Muscle layer of colon (tissue), 2 donors: Measurements from ENCODE around the gene PRKAB1.
"Not testable (repeated sequence)": the region's sequence is repeated elsewhere in the genome, so short reads cannot be mapped to it uniquely, and the experiment has no call there.

Source experiments
- H3K27ac ChIP-seq: one replicate; pipeline ENCODE4 v1.7.0; 2013; ENCODE audit warnings: low read depth, mild to moderate bottlenecking, low read length, moderate library complexity
- H3K27me3 ChIP-seq, 2 donors: one replicate each; pipeline ENCODE4 v1.7.0; 2013; ENCODE audit warnings: low read length in 2 of 2, mild to moderate bottlenecking in 2 of 2; ENCODE audit not compliant: insufficient read depth in 2 of 2, control insufficient read depth in 1 of 2
- H3K36me3 ChIP-seq: one replicate; pipeline ENCODE4 v1.7.0; 2013; ENCODE audit warnings: mild to moderate bottlenecking, low read length; ENCODE audit not compliant: insufficient read depth
- H3K4me1 ChIP-seq: one replicate; pipeline ENCODE4 v1.7.0; 2013; ENCODE audit warnings: mild to moderate bottlenecking, low read length; ENCODE audit not compliant: insufficient read depth
- H3K4me3 ChIP-seq, 2 donors: one replicate each; pipeline ENCODE4 v1.7.0; 2013; ENCODE audit warnings: low read length in 2 of 2, low read depth in 1 of 2, mild to moderate bottlenecking in 1 of 2, moderate library complexity in 1 of 2
- H3K9ac ChIP-seq: one replicate; pipeline ENCODE4 v1.7.0; 2013; ENCODE audit warnings: low read length
- H3K9me3 ChIP-seq: one replicate; pipeline ENCODE4 v1.7.0; 2013; ENCODE audit warnings: mild to moderate bottlenecking, low read length
- donor health status: abdominal sarcoma.
- donor health status: Adenocarcinoma of cecum.

The PRKAB1 gene

GRCh38 chr12:119700078-119700477 is 32.1 kb downstream of the PRKAB1 start:
- no peaks in the 10 kb centered on the region for H3K36me3 ChIP-seq
- H3K27me3 ChIP-seq = no peaks in the 10 kb centered on the region
- H3K4me1 ChIP-seq = no peaks in the 10 kb centered on the region
- H3K9me3 ChIP-seq = no peaks in the 10 kb centered on the region
- H3K4me3 ChIP-seq = no peak overlapping the region
- no peak overlapping the region for H3K27ac ChIP-seq
- no peak overlapping the region for H3K9ac ChIP-seq

- no peaks in the 10 kb centered on the region for H3K36me3 ChIP-seq
- H3K9ac ChIP-seq = no peak overlapping the region
- no peak overlapping the region for H3K27ac ChIP-seq
- no peaks in the 10 kb centered on the region for H3K9me3 ChIP-seq
- no peaks in the 10 kb centered on the region for H3K4me1 ChIP-seq
- no peak overlapping the region for H3K4me3 ChIP-seq
- no peaks in the 10 kb centered on the region for H3K27me3 ChIP-seq
Observed at GRCh38 chr12:119704065-119704747, 36.3 kb downstream of the PRKAB1 start.

- Histone ChIP-seq H3K27me3 (no peaks in the 10 kb centered on the region), H3K4me3 (no peak overlapping the region), H3K4me1 (no peaks in the 10 kb centered on the region), H3K27ac (no peak overlapping the region), H3K36me3 (no peaks in the 10 kb centered on the region), H3K9me3 (no peaks in the 10 kb centered on the region), H3K9ac (no peak overlapping the region)
Observed at GRCh38 chr12:119705182-119705581, 37.2 kb downstream of the PRKAB1 start.

- not testable (repeated sequence) for H3K27ac ChIP-seq, H3K4me3 ChIP-seq, H3K4me1 ChIP-seq, H3K36me3 ChIP-seq, H3K27me3 ChIP-seq, H3K9me3 ChIP-seq, H3K9ac ChIP-seq
Observed at GRCh38 chr12:119706427-119706826, 38.5 kb downstream of the PRKAB1 start.

GRCh38 chr12:119710374-119710964 is 42.5 kb downstream of the PRKAB1 start:
- Histone ChIP-seq H3K27me3 (no peaks in the 10 kb centered on the region), H3K4me3 (no peak overlapping the region), H3K9ac (no peak overlapping the region), H3K4me1 (no peaks in the 10 kb centered on the region), H3K9me3 (no peaks in the 10 kb centered on the region), H3K27ac (no peak overlapping the region), H3K36me3 (no peaks in the 10 kb centered on the region)

GRCh38 chr12:119710965-119711551 is 43.1 kb downstream of the PRKAB1 start:
- Histone ChIP-seq H3K36me3 (no peaks in the 10 kb centered on the region), H3K4me3 (no peak overlapping the region), H3K9ac (no peak overlapping the region), H3K9me3 (no peaks in the 10 kb centered on the region), H3K27me3 (no peaks in the 10 kb centered on the region), H3K4me1 (no peaks in the 10 kb centered on the region), H3K27ac (no peak overlapping the region)

GRCh38 chr12:119711693-119712092 is 43.8 kb downstream of the PRKAB1 start:
- H3K36me3 ChIP-seq = no peaks in the 10 kb centered on the region
- no peaks in the 10 kb centered on the region for H3K4me1 ChIP-seq
- H3K9me3 ChIP-seq = no peaks in the 10 kb centered on the region
- H3K27me3 ChIP-seq = no peaks in the 10 kb centered on the region
- H3K9ac ChIP-seq = no peak overlapping the region
- no peak overlapping the region for H3K4me3 ChIP-seq
- H3K27ac ChIP-seq = no peak overlapping the region

- no peaks in the 10 kb centered on the region for H3K36me3 ChIP-seq
Observed at GRCh38 chr12:119712721-119713120, 44.8 kb downstream of the PRKAB1 start.

GRCh38 chr12:119713551-119714031 is 45.7 kb downstream of the PRKAB1 start:
- H3K27me3 ChIP-seq = no peaks in the 10 kb centered on the region
- no peak overlapping the region for H3K27ac ChIP-seq
- no peaks in the 10 kb centered on the region for H3K9me3 ChIP-seq
- H3K4me3 ChIP-seq = no peak overlapping the region
- H3K4me1 ChIP-seq = no peaks in the 10 kb centered on the region
- H3K9ac ChIP-seq = no peak overlapping the region
- no peaks in the 10 kb centered on the region for H3K36me3 ChIP-seq

More at GRCh38 chr12:119712721-119713120, 44.8 kb downstream of the PRKAB1 start:
- no peaks in the 10 kb centered on the region for H3K9me3 ChIP-seq
- H3K9ac ChIP-seq = no peak overlapping the region
- no peaks in the 10 kb centered on the region for H3K4me1 ChIP-seq
- no peak overlapping the region for H3K4me3 ChIP-seq
- no peaks in the 10 kb centered on the region for H3K27me3 ChIP-seq
- no peak overlapping the region for H3K27ac ChIP-seq

GRCh38 chr12:119714614-119715267 is 46.8 kb downstream of the PRKAB1 start:
- no peaks in the 10 kb centered on the region for H3K4me1 ChIP-seq
- no peaks in the 10 kb centered on the region for H3K27me3 ChIP-seq
- H3K36me3 ChIP-seq = no peaks in the 10 kb centered on the region
- H3K4me3 ChIP-seq = no peak overlapping the region
- no peaks in the 10 kb centered on the region for H3K9me3 ChIP-seq
- H3K27ac ChIP-seq = no peak overlapping the region
- H3K9ac ChIP-seq = no peak overlapping the region

- Histone ChIP-seq H3K9ac (no peak overlapping the region), H3K9me3 (no peaks in the 10 kb centered on the region), H3K4me3 (no peak overlapping the region), H3K4me1 (no peaks in the 10 kb centered on the region), H3K27me3 (no peaks in the 10 kb centered on the region), H3K27ac (no peak overlapping the region), H3K36me3 (no peaks in the 10 kb centered on the region)
Observed at GRCh38 chr12:119715268-119715620, 47.3 kb downstream of the PRKAB1 start.
